BLaER1 (cell line): ENCODE measurements around the gene ZBTB25.
A peak's percentile ranks its signal among the peaks of the same experiment; 100 is the strongest.

Experiments
- H3K27ac ChIP-seq: shearing (Covaris generic); formaldehyde crosslinking; 2 replicates; pipeline ENCODE4 v1.8.1; 2022
- H3K27me3 ChIP-seq: shearing (Covaris generic); formaldehyde crosslinking; 2 replicates; pipeline ENCODE4 v1.8.1; 2022
- H3K36me3 ChIP-seq: shearing (Covaris generic); formaldehyde crosslinking; 2 replicates; pipeline ENCODE4 v1.8.1; 2022
- H3K4me1 ChIP-seq: shearing (Covaris generic); formaldehyde crosslinking; 2 replicates; pipeline ENCODE4 v1.8.1; 2022
- H3K4me2 ChIP-seq: shearing (Covaris generic); formaldehyde crosslinking; 2 replicates; pipeline ENCODE4 v1.8.1; 2022
- H3K4me3 ChIP-seq: shearing (Covaris generic); formaldehyde crosslinking; 2 replicates; pipeline ENCODE4 v1.8.1; 2022
- H3K9ac ChIP-seq: shearing (Covaris generic); formaldehyde crosslinking; 2 replicates; pipeline ENCODE4 v1.8.1; 2022
- H3K9me3 ChIP-seq: shearing (Covaris generic); formaldehyde crosslinking; 2 replicates; pipeline ENCODE4 v1.8.1; 2022
- H4K20me1 ChIP-seq: shearing (Covaris generic); formaldehyde crosslinking; 2 replicates; pipeline ENCODE4 v1.8.1; 2022
- Cebpa-rat ChIP-seq: shearing (Covaris generic); IDR thresholded peaks from 2 replicates; pipeline ENCODE4 v1.8.1; 2022

Gene ZBTB25

GRCh38 chr14:64515053-64515452 is 11.4 kb upstream of the ZBTB25 start:
- Histone ChIP-seq H3K27ac (no peak overlapping the region), H3K27me3 (no peaks in the 10 kb centered on the region), H3K9me3 (no peaks in the 10 kb centered on the region), H3K9ac (no peak overlapping the region), H3K4me3 (no peak overlapping the region), H3K4me1 (peaks cover 17% of the 10 kb centered on the region), H3K36me3 (peaks cover 17% of the 10 kb centered on the region; the same call in 1 of the 2 replicates), H3K4me2 (no peak overlapping the region), H4K20me1 (peaks cover 100% of the 10 kb centered on the region)
- no peak for TF ChIP-seq Cebpa-rat

GRCh38 chr14:64513271-64513670 is 9.6 kb upstream of the ZBTB25 start:
- H3K9ac ChIP-seq = no peak overlapping the region
- H3K9me3 ChIP-seq = no peaks in the 10 kb centered on the region
- H3K4me2 ChIP-seq = no peak overlapping the region
- peaks cover 11% of the 10 kb centered on the region; the same call in 1 of the 2 replicates for H3K36me3 ChIP-seq
- H3K27ac ChIP-seq = no peak overlapping the region
- no peaks in the 10 kb centered on the region for H3K27me3 ChIP-seq
- H4K20me1 ChIP-seq = peaks cover 100% of the 10 kb centered on the region
- no peak overlapping the region for H3K4me3 ChIP-seq
- no peak for TF ChIP-seq Cebpa-rat
- H3K4me1 ChIP-seq = peaks cover 32% of the 10 kb centered on the region

DNA sequence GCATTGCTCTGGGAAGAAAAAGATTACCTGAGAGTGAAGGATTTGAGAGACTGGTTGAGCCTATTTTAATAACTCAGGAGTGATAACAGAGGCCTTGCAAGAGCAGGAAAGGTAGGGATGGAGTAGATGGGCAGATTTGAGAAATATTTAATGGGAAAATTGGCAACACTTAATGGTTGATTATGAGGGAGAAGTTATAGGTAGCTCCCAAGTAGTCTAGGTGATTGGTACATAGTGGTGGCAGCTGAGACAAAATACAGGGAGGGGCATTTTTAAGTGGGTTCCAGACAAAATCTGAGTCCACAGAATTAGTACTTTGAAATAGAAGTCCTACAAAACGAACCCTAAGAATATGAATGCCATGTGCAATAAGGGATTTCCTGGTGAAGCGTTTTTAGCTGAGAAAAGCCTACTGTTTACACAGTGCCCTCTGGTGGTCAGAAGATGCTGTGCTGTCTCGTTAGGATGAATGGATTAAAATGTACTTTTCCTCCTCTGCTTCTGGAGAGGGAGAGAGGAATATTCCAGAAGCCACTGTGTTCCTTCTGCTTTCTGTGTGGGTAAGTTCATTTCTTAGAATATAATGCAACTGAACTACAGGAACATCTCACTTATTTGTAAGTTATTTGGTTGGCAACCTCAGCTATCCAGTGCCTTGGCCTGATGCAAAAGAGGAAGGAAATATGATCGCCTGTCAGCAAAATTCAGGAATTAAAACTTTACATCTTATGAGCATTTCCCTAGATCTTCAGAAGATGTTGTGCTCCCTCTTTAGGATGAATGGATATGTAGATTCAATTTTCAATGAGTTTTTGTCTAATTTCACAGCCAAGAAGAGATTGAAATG is 7.4 kb upstream of the ZBTB25 start:
- Histone ChIP-seq H3K4me1 (peaks cover 55% of the 10 kb centered on the region), H3K36me3 (peaks cover 11% of the 10 kb centered on the region; the same call in 1 of the 2 replicates), H3K9ac (no peak overlapping the region), H3K9me3 (no peaks in the 10 kb centered on the region), H3K4me3 (no peak overlapping the region), H3K4me2 (peak overlapping the region; percentile 59), H4K20me1 (peaks cover 100% of the 10 kb centered on the region), H3K27me3 (no peaks in the 10 kb centered on the region), H3K27ac (no peak overlapping the region)
- TF ChIP-seq Cebpa-rat = no peak

DNA sequence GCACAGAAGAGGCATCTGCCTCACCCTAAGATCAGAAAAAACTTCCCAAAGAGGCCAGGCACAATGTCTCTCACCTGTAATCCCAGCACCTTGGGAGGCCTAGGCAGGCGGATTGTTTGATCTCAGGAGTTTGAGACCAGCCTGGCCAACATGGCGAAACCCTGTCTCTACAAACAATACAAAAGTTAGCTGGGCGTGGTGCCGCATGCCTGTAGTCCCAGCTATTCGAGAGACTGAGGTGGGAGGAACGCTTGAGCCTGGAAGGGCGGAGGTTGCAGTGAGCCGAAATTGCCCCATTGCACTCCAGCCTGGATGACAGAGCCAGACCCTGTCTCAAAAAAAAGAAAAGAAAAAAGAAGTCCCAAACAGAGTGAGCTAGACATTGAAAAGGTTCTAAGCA is 5.4 kb upstream of the ZBTB25 start:
- no peak for TF ChIP-seq Cebpa-rat
- H3K9me3 ChIP-seq = no peaks in the 10 kb centered on the region
- no peak overlapping the region for H3K9ac ChIP-seq
- peak overlapping the region; percentile 0; the same call in 1 of the 2 replicates for H3K4me2 ChIP-seq
- H3K27me3 ChIP-seq = no peaks in the 10 kb centered on the region
- H3K27ac ChIP-seq = no peak overlapping the region
- H3K36me3 ChIP-seq = peaks cover 11% of the 10 kb centered on the region; the same call in 1 of the 2 replicates
- H3K4me3 ChIP-seq = no peak overlapping the region
- peaks cover 89% of the 10 kb centered on the region for H4K20me1 ChIP-seq
- peaks cover 59% of the 10 kb centered on the region for H3K4me1 ChIP-seq

DNA sequence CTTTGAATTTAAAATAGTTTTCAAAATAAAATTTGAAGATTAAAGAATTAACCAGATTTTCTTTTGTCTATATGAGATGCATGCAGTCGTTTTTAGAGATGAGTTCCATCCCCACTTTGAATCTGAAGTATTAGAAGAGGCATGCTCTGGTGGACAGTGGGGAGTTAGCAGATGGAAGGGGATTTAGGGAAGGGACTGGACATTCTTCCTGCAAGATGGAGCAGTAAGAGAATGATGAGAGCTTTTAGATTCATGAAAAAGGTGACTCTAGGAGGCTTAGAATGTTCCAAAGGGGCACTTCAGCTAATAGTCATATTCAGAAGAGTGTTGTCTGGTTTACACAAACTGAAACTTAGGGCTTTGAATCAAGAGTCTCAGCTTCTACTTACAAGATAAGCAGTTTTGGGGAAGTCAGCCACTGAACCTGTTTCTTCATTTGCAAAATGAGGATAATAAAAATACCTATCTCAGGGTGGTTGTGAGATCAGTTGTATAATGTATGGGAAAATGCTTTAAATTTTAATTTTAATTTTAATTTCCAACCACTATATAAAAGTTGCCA is 4.7 kb upstream of the ZBTB25 start:
- Histone ChIP-seq H3K36me3 (peaks cover 11% of the 10 kb centered on the region; the same call in 1 of the 2 replicates), H4K20me1 (peaks cover 82% of the 10 kb centered on the region), H3K27ac (no peak overlapping the region), H3K4me3 (no peak overlapping the region), H3K9ac (no peak overlapping the region), H3K27me3 (no peaks in the 10 kb centered on the region), H3K9me3 (no peaks in the 10 kb centered on the region), H3K4me2 (peak overlapping the region; percentile 94), H3K4me1 (peaks cover 59% of the 10 kb centered on the region)
- no peak for TF ChIP-seq Cebpa-rat

GRCh38 chr14:64507376-64508156 is 3.9 kb upstream of the ZBTB25 start:
- no peak overlapping the region; the same call in 1 of the 2 replicates for H3K9ac ChIP-seq
- no peak overlapping the region for H3K27ac ChIP-seq

DNA sequence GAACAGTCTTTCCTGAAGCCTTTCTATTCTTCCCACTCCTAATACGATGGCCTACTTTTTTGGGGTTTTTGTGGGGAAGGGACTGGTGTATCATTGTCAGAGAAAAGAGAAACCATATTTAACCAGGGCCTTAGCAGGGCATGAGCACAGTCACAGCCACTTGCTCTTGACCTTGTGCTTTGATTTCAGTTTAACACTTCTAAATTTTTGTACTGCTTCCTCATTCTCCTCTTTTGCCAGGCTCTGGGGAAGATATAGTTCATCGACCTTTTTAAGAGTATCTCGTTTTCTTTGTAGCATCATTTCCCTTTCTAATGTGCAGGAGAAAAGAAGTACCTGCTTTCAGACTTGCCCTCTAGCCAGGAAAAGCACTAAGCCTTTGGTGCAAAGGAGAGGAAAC is 3.1 kb upstream of the ZBTB25 start:
- peak overlapping the region; percentile 39; the same call in 1 of the 2 replicates for H3K27ac ChIP-seq
- H3K9me3 ChIP-seq = no peaks in the 10 kb centered on the region
- H3K36me3 ChIP-seq = peaks cover 4% of the 10 kb centered on the region; the same call in 1 of the 2 replicates
- H3K4me1 ChIP-seq = peaks cover 69% of the 10 kb centered on the region
- no peaks in the 10 kb centered on the region for H3K27me3 ChIP-seq
- peak overlapping the region; percentile 100 for H3K9ac ChIP-seq
- peak overlapping the region; percentile 94 for H3K4me2 ChIP-seq
- peak overlapping the region; percentile 94 for H3K4me3 ChIP-seq
- H4K20me1 ChIP-seq = peaks cover 76% of the 10 kb centered on the region
- no peak for TF ChIP-seq Cebpa-rat

More at GRCh38 chr14:64507376-64508156, 3.9 kb upstream of the ZBTB25 start:
- TF ChIP-seq Cebpa-rat = no peak
- H3K9me3 ChIP-seq = no peaks in the 10 kb centered on the region
- H3K36me3 ChIP-seq = peaks cover 11% of the 10 kb centered on the region; the same call in 1 of the 2 replicates
- H4K20me1 ChIP-seq = peaks cover 76% of the 10 kb centered on the region
- H3K27me3 ChIP-seq = no peaks in the 10 kb centered on the region
- H3K4me2 ChIP-seq = peak overlapping the region; percentile 94
- H3K4me3 ChIP-seq = no peak overlapping the region; the same call in 1 of the 2 replicates
- peaks cover 60% of the 10 kb centered on the region for H3K4me1 ChIP-seq

DNA sequence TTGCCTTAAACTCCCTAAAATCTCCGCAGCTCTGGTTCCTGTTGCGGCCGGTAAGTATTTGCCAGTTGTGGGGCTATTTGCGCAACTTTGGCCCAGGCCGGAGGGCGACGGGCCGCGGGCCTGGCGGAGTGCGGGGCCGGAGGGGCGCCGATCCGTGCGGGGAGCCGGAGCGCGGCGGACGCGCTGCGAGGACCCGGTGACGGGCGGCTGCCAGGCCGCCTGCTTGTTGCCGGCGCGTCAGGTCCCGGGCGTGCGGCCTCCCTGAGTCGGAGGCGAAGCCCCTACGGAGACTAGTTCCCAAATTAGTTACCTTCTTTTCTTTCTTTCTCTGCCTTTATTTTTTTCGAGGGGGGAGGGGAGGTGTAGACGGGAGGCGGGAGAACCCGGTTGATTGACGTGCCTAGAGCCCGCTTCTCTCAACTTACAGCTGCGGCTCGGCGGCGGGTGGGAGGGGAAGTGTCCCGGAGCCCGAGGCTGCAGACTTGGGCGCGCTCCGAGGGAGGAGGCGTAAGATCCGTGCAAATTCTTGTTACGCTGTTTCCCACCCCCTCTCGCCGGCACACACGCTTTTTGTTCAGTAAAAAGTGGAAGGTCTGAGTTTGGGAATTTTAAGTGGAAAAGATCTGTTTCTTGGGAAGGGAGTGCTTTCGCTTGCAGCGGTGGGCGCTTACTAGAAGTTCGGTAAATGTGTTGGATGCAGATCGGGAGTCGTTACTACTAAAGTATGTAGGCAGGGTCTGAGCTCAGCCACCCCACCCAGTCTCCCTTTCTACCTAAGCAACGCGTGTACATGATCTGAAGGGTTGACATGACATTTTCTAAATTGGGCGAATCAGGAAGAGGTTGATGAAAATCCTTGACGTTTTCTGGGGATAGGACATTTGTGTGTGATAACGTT is 1.5 kb upstream of the ZBTB25 start:
- no peak for TF ChIP-seq Cebpa-rat

More for the DNA sequence above, 1.5 kb upstream of the ZBTB25 start:
- H4K20me1 ChIP-seq = peaks cover 65% of the 10 kb centered on the region
- H3K36me3 ChIP-seq = no peaks in the 10 kb centered on the region
- peak overlapping the region; percentile 94 for H3K4me2 ChIP-seq
- peak overlapping the region; percentile 94 for H3K4me3 ChIP-seq
- no peaks in the 10 kb centered on the region for H3K9me3 ChIP-seq
- no peaks in the 10 kb centered on the region for H3K27me3 ChIP-seq
- peaks cover 69% of the 10 kb centered on the region for H3K4me1 ChIP-seq
- H3K27ac ChIP-seq = peak overlapping the region; percentile 100
- H3K9ac ChIP-seq = peak overlapping the region; percentile 100
